HG02759 (cell line): ENCODE data around the gene KIR2DL3.
"Not testable (repeated sequence)": the region's sequence is repeated elsewhere in the genome, so short reads cannot be mapped to it uniquely, and the experiment has no call there.

ENCODE experiments used
- ATAC-seq: cut with Tn5 transposase; IDR thresholded peaks from one replicate; pipeline ENCODE4 v1.9.1; 2021; ENCODE audit warnings: mild to moderate bottlenecking, moderate library complexity; ENCODE audit not compliant: unreplicated experiment

Gene KIR2DL3

GRCh38 chr19:54738306-54738705 is at the start of gene KIR2DL3:
Gene KIR2DL3, plus strand, starts transcription at chr19:54738513. Its CDS starts 33 bp downstream, at chr19:54738546.
- ATAC-seq: not testable (repeated sequence)

- no peak for ATAC-seq
Measured at GRCh38 chr19:54691582-54692297, 46.6 kb upstream of the KIR2DL3 start.

- no peak for ATAC-seq
Measured at GRCh38 chr19:54692298-54692615, 46.1 kb upstream of the KIR2DL3 start.

GRCh38 chr19:54694648-54695047 is 43.7 kb upstream of the KIR2DL3 start:
- ATAC-seq: no peak

GRCh38 chr19:54696117-54696548 is 42.2 kb upstream of the KIR2DL3 start:
- ATAC-seq: no peak

- no peak for ATAC-seq
Measured at GRCh38 chr19:54696766-54697165, 41.5 kb upstream of the KIR2DL3 start.

GRCh38 chr19:54697716-54698115 is 40.6 kb upstream of the KIR2DL3 start:
- ATAC-seq: not testable (repeated sequence)

GRCh38 chr19:54704928-54705327 is 33.4 kb upstream of the KIR2DL3 start:
- ATAC-seq: no peak

GRCh38 chr19:54707962-54708361 is 30.4 kb upstream of the KIR2DL3 start:
- no peak for ATAC-seq

GRCh38 chr19:54708781-54709180 is 29.5 kb upstream of the KIR2DL3 start:
- ATAC-seq: no peak

GRCh38 chr19:54709212-54709948 is 28.9 kb upstream of the KIR2DL3 start:
- ATAC-seq: no peak

- not testable (repeated sequence) for ATAC-seq
Measured at GRCh38 chr19:54709956-54710355, 28.4 kb upstream of the KIR2DL3 start.

GRCh38 chr19:54724142-54724541 is 14.2 kb upstream of the KIR2DL3 start, which contains the start of gene KIR3DL3:
Gene KIR3DL3, plus strand, starts transcription at chr19:54724442. Its CDS starts 55 bp downstream, at chr19:54724497.
- no peak for ATAC-seq

GRCh38 chr19:54724644-54725043 is 13.7 kb upstream of the KIR2DL3 start:
- no peak for ATAC-seq

- no peak for ATAC-seq
Measured at GRCh38 chr19:54725321-54725720, 13.0 kb upstream of the KIR2DL3 start.

- no peak for ATAC-seq
Measured at GRCh38 chr19:54727562-54727961, 10.8 kb upstream of the KIR2DL3 start.

- ATAC-seq: no peak
Measured at GRCh38 chr19:54728167-54728566, 10.1 kb upstream of the KIR2DL3 start.

GRCh38 chr19:54729416-54730188 is 8.7 kb upstream of the KIR2DL3 start:
- ATAC-seq: no peak

GRCh38 chr19:54731191-54731590 is 7.1 kb upstream of the KIR2DL3 start:
- no peak for ATAC-seq

- no peak for ATAC-seq
Measured at GRCh38 chr19:54738715-54739114, 402 bp downstream of the KIR2DL3 start.
